ENCODE data around the gene ANKFY1. TPM values are rescaled to one million over a fixed set of nuclear protein-coding genes. Genes with fewer than 3 reads are reported as not detected.
"Not testable (repeated sequence)": the region's sequence is repeated elsewhere in the genome, so short reads cannot be mapped to it uniquely, and the experiment has no call there.

Gene ANKFY1
- total RNA-seq, 3 donors from 2014 or later, result 36.3 to 44.2 (median 42.1) TPM

GRCh38 chr17:4261452-4261851 is 2.3 kb downstream of the ANKFY1 start:
- H3K4me3 ChIP-seq, result no peak overlapping the region
- H3K36me3 ChIP-seq, result no peaks in the 10 kb centered on the region
- intact Hi-C loops (cut with DNase I; ENCODE audit: low total_unique reads), result no loop called here
- peaks cover 0 to 7% of the 10 kb centered on the region in 2 donors for H3K9me3 ChIP-seq
- peaks cover 6 to 11% of the 10 kb centered on the region in 2 donors for H3K4me1 ChIP-seq
- no peaks in the 10 kb centered on the region for H3K27me3 ChIP-seq
- no peak overlapping the region for H3K27ac ChIP-seq
- TF ChIP-seq POLR2AphosphoS5 (IDR thresholded peaks at IDR 0.05), result no peak
- no peak for TF ChIP-seq CTCF (IDR thresholded peaks at IDR 0.05)
- TF ChIP-seq POLR2A (IDR thresholded peaks at IDR 0.05), result no peak
- DNase-seq (ENCODE audit: low spot score in 2 of 2), result no peak

GRCh38 chr17:4258867-4259266 is 4.9 kb downstream of the ANKFY1 start:
- no peak for TF ChIP-seq CTCF (IDR thresholded peaks at IDR 0.05)
- no peak for TF ChIP-seq POLR2A (IDR thresholded peaks at IDR 0.05)
- TF ChIP-seq POLR2AphosphoS5 (IDR thresholded peaks at IDR 0.05), result no peak
- Histone ChIP-seq H3K27ac (no peak overlapping the region), H3K9me3 (peaks cover 0 to 7% of the 10 kb centered on the region in 2 donors), H3K4me3 (no peak overlapping the region), H3K36me3 (no peaks in the 10 kb centered on the region), H3K27me3 (no peaks in the 10 kb centered on the region), H3K4me1 (peaks cover 6 to 11% of the 10 kb centered on the region in 2 donors)
- intact Hi-C loops (cut with DNase I; ENCODE audit: low total_unique reads), result no loop called here
- DNase-seq (ENCODE audit: low spot score in 2 of 2), result no peak

GRCh38 chr17:4256952-4257351 is 6.8 kb downstream of the ANKFY1 start:
- Histone ChIP-seq H3K27ac (no peak overlapping the region), H3K4me1 (peaks cover 0 to 2% of the 10 kb centered on the region in 2 donors), H3K36me3 (no peaks in the 10 kb centered on the region), H3K9me3 (peaks cover 0 to 7% of the 10 kb centered on the region in 2 donors), H3K27me3 (no peaks in the 10 kb centered on the region), H3K4me3 (no peak overlapping the region)
- no peak for DNase-seq (ENCODE audit: low spot score in 2 of 2)
- intact Hi-C loops (cut with DNase I; ENCODE audit: low total_unique reads), result no loop called here
- TF ChIP-seq POLR2A (IDR thresholded peaks at IDR 0.05), result no peak
- TF ChIP-seq POLR2AphosphoS5 (IDR thresholded peaks at IDR 0.05), result no peak
- TF ChIP-seq CTCF (IDR thresholded peaks at IDR 0.05), result no peak

- H3K4me3 ChIP-seq; H3K9me3 ChIP-seq; H3K4me1 ChIP-seq; H3K36me3 ChIP-seq; H3K27ac ChIP-seq; H3K27me3 ChIP-seq; intact Hi-C loops (cut with DNase I; ENCODE audit: low total_unique reads); DNase-seq (ENCODE audit: low spot score in 2 of 2): not testable (repeated sequence)
These were observed 8.5 kb downstream of the ANKFY1 start for GRCh38 chr17:4255271-4255670.

- H3K27ac ChIP-seq, result no peak overlapping the region
- intact Hi-C loops (cut with DNase I; ENCODE audit: low total_unique reads), result no loop called here
- no peak for DNase-seq (ENCODE audit: low spot score in 2 of 2)
These were observed 12.9 kb downstream of the ANKFY1 start for GRCh38 chr17:4250887-4251286.

More at GRCh38 chr17:4250887-4251286, 12.9 kb downstream of the ANKFY1 start:
- no peak overlapping the region for H3K4me3 ChIP-seq
- no peaks in the 10 kb centered on the region for H3K9me3 ChIP-seq
- no peaks in the 10 kb centered on the region for H3K4me1 ChIP-seq
- no peaks in the 10 kb centered on the region for H3K27me3 ChIP-seq
- no peaks in the 10 kb centered on the region for H3K36me3 ChIP-seq
- TF ChIP-seq POLR2A (IDR thresholded peaks at IDR 0.05), result no peak
- no peak for TF ChIP-seq CTCF (IDR thresholded peaks at IDR 0.05)
- no peak for TF ChIP-seq POLR2AphosphoS5 (IDR thresholded peaks at IDR 0.05)
